NOMO-1 treated with DMSO at 0.1 percent for 48 hours (cell line): Measurements from ENCODE around the gene NKTR.

ENCODE experiments used
- DNase-seq: peaks from one replicate; lab custom pipeline; 2025; ENCODE audit not compliant: unreplicated experiment; lab: John Stamatoyannopoulos, UW

Gene NKTR

GRCh38 chr3:42692667-42693529, 92.4 kb downstream of the NKTR start:
- no peak for DNase-seq

GRCh38 chr3:42693530-42693930, 93.0 kb downstream of the NKTR start:
- DNase-seq = no peak

GRCh38 chr3:42694366-42694765, 93.9 kb downstream of the NKTR start:
- no peak for DNase-seq

GRCh38 chr3:42696356-42697288, 96.1 kb downstream of the NKTR start:
- DNase-seq = no peak

GRCh38 chr3:42697289-42698051, 97.0 kb downstream of the NKTR start:
- no peak for DNase-seq
